GM21825 (cell line): ENCODE data around the gene THOC5.
"Not testable (repeated sequence)": the region's sequence is repeated elsewhere in the genome, so short reads cannot be mapped to it uniquely, and the experiment has no call there.

Source experiments
- ATAC-seq: cut with Tn5 transposase; IDR thresholded peaks from one replicate; pipeline ENCODE4 v1.9.1; 2021; ENCODE audit warnings: mild to moderate bottlenecking, moderate library complexity; ENCODE audit not compliant: unreplicated experiment

Gene THOC5

GRCh38 chr22:29511126-29511862 is 42.3 kb downstream of the THOC5 start:
- no peak for ATAC-seq

DNA sequence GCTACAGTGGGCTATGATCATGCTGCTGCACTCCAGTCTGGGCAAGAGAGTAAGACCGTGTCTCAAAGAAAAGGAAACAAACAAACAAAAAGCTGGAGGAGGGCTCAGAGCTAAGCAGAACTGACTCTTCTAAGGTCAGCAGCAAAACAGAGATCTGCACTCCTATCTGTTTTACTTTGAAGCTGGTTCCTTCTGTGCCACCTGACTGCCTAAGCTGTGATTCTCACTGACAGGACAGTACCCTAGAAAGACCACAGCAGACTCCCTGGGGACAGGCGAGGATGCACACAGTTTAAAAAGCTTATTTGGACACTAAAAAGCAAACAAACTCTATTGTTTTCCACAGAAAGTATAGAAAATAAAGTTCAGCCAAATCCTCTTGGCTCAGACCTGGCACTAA is 43.0 kb downstream of the THOC5 start:
- no peak for ATAC-seq

DNA sequence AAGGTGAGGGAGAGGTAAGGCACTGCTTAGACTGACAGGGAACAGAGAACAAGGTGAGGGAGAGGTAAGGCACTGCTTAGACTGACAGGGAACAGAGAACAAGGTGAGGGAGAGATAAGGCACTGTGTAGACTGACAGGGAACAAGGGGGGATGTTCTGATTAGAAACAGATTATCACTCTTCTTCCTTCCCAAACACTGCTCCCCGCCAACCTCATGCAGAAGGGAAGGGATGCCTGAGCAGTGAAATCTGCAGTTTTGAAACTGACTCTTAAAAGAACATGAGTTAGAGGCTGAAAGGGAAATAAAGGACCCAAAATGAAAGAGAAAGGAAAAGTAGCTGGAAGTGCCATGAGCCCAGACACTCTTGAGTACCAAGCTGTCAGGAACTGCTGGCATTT is 43.7 kb downstream of the THOC5 start:
- ATAC-seq, result no peak

DNA sequence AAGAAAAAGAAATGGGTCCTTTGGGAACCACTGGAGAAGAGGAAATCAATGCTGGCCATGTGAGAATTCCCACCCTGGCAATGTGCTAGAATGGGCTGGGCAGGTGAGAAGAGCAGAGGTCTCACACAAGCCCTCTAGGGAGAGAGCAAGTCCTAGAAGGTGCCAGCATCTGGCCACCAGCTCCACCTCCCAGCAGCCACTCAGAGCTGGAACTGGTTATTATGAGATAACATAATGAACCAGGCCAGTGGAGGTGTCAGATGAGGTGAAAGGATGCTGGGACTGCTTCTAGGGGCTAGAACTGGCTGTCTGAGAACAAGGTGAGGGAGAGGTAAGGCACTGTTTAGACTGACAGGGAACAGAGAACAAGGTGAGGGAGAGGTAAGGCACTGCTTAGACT is 44.3 kb downstream of the THOC5 start:
- no peak for ATAC-seq

DNA sequence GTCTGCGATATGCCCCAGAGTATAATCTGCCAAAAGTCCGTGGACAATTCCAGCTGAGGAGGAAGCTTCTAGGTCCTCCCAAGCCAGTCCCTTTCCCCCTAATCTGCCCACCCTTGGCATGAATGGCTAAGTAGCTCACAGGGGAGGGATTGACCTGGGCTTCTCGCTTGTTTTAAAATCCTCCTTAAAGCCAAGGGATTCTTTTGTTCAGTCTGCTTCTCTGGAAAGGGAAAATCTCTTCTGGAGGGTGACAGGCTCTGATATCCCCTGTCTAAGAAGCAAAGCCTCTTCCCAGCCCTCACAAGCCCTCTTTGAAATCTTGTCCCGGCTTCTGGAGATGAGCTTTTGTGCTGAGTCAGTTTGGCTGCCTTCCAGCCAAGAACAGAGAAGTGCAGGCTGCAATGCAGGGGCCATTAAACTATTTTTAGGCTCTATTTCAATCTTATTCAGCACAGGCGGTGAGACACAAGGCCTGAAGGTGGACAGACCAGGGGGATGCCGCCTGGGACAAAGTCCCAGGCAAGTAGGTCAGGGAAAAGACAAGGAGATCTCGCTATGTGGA is 49.7 kb downstream of the THOC5 start:
- ATAC-seq, result no peak

DNA sequence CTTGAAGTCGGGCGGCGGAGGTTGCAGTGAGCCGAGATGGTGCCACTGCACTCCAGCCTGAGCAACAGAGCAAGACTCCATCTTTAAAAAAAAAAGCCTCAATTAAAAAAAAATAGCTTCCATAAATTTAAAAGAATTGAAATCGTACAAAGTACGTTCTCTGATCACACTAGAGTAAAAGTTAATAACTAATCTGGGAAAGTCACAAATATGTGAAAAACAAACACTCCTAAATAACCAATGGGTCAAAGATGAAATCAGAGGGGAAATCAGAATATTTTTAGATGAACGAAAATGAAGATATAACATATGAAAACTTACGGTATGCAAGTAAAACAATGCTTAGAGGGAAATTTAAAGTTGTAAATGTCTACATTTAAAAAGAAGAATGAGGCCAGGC is 53.7 kb downstream of the THOC5 start:
- ATAC-seq, result no peak

DNA sequence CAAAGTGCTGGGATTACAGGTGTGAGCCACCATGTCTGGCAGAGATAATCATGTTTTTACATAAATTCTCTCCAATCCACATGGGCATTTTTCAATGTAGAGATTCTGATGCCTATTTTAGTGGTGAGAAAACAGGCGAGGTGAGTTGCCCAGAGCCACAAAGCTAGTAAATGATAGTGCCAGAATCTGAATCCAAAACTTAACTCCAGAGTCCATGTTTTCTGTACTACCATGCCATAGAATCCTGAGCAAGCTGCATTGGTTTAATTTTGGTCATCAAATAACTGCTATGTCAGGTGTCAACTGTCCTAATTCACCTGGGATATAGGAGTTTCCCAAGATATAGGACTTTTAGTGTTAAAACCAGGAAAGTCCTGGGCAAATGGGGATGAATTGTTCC is 59.9 kb downstream of the THOC5 start:
- ATAC-seq, result no peak

DNA sequence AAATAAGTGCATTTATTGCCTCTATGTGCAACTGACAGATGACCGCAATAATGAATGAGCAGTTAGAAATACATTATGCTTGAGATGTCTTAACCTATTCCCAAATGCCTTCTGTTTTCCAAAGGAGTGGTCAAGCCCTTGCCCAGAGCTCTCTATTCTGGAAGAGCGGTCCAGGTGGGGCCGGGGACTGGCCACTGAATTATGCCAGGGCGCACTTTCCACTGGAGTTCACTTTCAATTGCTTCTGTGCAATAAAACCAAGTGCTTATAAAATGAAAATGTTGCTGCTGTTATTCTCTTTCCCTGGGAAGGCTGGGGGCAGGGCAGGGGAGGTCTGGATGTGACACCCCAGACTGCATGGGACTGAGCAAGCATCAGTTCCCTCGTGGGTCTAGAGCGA is 62.5 kb downstream of the THOC5 start:
- ATAC-seq, result no peak

DNA sequence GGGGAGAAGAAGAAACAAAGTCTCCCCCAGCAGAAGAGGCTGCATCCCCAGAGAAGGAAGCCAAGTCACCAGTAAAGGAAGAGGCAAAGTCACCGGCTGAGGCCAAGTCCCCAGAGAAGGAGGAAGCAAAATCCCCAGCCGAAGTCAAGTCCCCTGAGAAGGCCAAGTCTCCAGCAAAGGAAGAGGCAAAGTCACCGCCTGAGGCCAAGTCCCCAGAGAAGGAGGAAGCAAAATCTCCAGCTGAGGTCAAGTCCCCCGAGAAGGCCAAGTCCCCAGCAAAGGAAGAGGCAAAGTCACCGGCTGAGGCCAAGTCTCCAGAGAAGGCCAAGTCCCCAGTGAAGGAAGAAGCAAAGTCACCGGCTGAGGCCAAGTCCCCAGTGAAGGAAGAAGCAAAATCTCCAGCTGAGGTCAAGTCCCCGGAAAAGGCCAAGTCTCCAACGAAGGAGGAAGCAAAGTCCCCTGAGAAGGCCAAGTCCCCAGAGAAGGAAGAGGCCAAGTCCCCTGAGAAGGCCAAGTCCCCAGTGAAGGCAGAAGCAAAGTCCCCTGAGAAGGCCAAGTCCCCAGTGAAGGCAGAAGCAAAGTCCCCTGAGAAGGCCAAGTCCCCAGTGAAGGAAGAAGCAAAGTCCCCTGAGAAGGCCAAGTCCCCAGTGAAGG is 64.3 kb downstream of the THOC5 start:
- ATAC-seq, result not testable (repeated sequence)

DNA sequence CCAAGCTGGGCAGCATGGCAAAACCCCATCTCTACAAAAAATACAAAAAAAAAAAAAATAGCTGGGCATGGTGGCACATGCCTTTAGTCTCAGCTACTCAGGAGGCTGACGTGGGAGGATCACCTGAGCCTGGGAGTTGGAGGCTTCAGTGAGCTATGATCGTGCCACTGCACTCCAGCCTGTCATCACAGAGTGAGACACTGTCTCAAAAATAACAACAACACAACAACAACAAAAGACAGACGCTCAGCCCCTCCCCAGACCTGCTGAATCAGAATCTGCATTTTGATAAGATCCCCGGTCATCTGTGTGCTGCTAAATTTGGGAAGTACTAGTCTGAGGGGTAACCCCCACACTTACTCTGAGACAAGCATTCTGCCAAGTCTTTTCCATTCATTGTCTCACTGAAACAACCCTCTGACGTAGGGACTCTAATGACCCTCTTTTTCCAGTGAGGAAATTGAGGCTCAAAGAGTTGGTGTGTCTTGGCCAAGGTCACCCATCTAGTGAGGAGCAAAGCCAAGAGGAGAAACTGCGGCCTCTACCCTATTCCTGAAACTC is 66.1 kb downstream of the THOC5 start:
- no peak for ATAC-seq

- no peak for ATAC-seq
Measured at GRCh38 chr22:29485448-29485847, 68.1 kb downstream of the THOC5 start.

DNA sequence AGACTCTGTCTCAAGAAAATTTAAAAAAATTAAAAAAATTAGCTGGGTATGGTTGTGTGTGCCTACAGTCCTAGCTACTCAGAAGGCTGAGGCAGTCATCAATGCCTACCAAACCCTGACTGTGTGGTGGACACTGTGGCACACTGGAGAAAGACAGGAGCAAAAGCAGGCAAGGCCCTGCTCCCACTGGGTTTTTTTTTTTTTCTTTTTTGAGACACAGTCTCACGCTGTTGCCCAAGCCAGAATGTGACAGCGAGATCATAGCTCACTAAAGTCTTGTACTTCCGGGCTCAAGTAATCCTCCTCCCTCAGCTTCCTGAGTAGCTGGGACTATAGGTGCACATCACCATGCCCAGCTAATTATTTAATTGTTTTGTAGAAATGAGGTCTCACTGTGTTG is 68.9 kb downstream of the THOC5 start:
- ATAC-seq, result no peak

DNA sequence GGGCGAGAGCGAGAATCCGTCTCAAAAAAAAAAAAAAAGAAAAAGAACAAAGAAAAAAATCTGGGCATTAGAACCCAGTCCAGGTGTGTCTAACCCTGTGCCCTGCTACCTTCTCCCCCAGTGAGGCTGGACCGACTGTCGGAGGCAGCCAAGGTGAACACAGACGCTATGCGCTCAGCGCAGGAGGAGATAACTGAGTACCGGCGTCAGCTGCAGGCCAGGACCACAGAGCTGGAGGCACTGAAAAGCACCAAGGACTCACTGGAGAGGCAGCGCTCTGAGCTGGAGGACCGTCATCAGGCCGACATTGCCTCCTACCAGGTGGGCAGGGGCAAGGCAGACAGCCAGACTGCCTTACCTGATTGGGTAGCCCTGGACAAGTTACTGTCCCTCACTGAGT is 70.3 kb downstream of the THOC5 start:
- no peak for ATAC-seq

GRCh38 chr22:29482726-29483125 is 70.8 kb downstream of the THOC5 start:
- no peak for ATAC-seq

- ATAC-seq, result no peak
Measured at GRCh38 chr22:29482253-29482652, 71.3 kb downstream of the THOC5 start.

DNA sequence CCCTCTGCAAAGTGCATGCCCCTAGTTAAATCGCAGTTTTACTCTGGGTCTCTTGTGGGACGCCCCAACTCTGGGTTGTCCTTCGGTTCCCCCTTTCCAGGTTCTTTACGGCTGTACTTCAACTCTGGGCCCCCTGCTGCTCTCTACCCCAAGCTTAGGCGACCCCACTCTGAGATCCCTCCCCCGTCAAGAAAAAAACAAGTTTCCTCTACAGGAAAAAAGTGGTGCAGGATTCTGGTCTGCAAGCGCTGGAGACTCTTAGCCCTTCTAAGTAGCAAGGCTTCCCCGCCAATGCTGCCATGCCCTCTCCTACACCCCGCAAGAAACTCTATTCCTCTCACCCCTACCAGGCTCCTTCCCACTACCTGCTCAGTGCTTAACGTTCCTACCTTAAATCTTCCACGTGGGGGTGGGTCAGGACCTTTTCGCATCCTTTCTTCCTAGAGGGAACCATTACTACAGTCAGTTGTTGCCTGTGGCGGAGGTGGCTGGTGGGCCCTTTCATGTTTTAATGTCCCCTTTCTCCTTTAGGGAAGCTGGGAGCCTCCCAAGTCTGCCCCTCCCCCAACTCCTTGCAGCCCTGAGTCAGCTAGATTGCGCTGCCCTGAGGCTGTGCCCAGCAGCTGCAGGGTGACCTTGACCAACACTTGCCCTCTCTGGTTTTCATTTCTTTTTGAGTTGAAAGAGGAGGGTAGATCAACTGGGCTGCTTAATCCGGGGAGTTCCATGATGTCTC is 72.1 kb downstream of the THOC5 start:
- no peak for ATAC-seq

- no peak for ATAC-seq
Measured at GRCh38 chr22:29480512-29481264, 72.9 kb downstream of the THOC5 start.

- no peak for ATAC-seq
Measured at GRCh38 chr22:29480262-29480511, 73.4 kb downstream of the THOC5 start.

DNA sequence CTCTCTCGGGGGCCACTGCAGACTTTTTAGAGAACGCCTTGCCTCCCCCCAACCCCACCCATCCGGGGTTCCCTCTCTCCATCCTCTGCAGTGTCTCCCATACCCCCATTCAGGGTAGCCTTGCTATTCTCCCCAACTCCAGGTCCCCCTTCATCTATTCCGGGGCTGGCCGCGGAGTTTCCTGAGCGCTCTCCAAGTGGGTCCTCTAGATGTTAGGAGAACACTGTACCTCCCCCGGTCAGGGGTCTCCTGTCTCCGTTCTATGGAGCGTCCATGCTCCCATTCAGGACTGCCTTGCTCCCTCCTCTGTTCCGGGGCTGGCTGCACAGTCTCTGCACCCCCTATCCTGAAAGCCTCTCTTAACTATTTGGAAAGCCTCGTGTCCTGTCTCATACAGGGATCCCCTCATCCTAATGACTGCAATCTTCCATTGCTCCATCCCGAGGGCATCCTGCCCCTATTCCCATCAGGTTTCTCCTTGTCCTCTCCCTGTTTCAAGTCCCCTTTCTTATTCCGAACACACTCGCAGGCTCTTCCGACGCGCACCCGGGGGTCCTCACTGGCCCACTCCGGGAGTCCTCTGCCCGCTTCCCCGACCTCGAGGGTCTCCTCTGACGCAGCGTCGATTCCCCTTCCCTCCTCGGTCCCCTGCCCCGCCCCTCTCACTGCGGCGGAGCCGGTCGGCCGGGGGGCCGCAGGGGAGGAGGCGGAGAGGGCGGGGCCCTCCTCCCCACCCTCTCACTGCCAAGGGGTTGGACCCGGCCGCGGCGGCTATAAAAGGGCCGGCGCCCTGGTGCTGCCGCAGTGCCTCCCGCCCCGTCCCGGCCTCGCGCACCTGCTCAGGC is 73.9 kb downstream of the THOC5 start, which contains the start of gene NEFH:
Gene NEFH, plus strand, starts transcription at position 802 of the 845 bp plus-strand sequence. CDS start 45 bp downstream, outside the sequence.
- ATAC-seq, result no peak
